Ramos (cell line): ENCODE results near the gene OXCT2.
"Not testable (repeated sequence)": the region's sequence is repeated elsewhere in the genome, so short reads cannot be mapped to it uniquely, and the experiment has no call there.

ENCODE experiments used
- in situ Hi-C: fragments of 300-500 bp; cut with MboI; formaldehyde crosslinking; loops from one replicate; pipeline ENCODE4 v1.14.3; 2022; ENCODE audit warnings: low sequenced_read_pairs; ENCODE audit not compliant: unreplicated experiment

The OXCT2 gene

GRCh38 chr1:39771022-39771532 lies at the start of gene OXCT2:
TSS of gene OXCT2 (minus strand) at chr1:39771348. CDS start at chr1:39771255, 93 bp downstream.
- in situ Hi-C loops, result not testable (repeated sequence)

- in situ Hi-C loops, result loop anchor here (10.0 kb wide), 1 partner anchor 216 kb away; no protein-coding TSS in a partner anchor
Measured at GRCh38 chr1:39819091-39819812, 48.1 kb upstream of the OXCT2 start.

GRCh38 chr1:39818482-39818881 lies 47.3 kb upstream of the OXCT2 start:
- in situ Hi-C loops, result loop anchor here (10.0 kb wide), 1 partner anchor 216 kb away; no protein-coding TSS in a partner anchor

GRCh38 chr1:39817091-39817932 lies 46.2 kb upstream of the OXCT2 start:
- in situ Hi-C loops, result loop anchor here (10.0 kb wide), 1 partner anchor 217 kb away; no protein-coding TSS in a partner anchor

- in situ Hi-C loops, result loop anchor here (10.0 kb wide), 1 partner anchor 218 kb away; no protein-coding TSS in a partner anchor
Measured at GRCh38 chr1:39816415-39817090, 45.4 kb upstream of the OXCT2 start.

GRCh38 chr1:39812913-39813312 lies 41.8 kb upstream of the OXCT2 start:
- in situ Hi-C loops, result loop anchor here (5.0 to 10.0 kb wide), 2 partner anchors 84 to 222 kb away; no protein-coding TSS in a partner anchor

GRCh38 chr1:39808784-39809517 lies 37.8 kb upstream of the OXCT2 start:
- in situ Hi-C loops, result no loop called here

- in situ Hi-C loops, result no loop called here
Measured at GRCh38 chr1:39805385-39805784, 34.2 kb upstream of the OXCT2 start.

- in situ Hi-C loops, result no loop called here
Measured at GRCh38 chr1:39802496-39803260, 31.5 kb upstream of the OXCT2 start.

GRCh38 chr1:39800471-39800835 lies 29.3 kb upstream of the OXCT2 start:
- in situ Hi-C loops, result no loop called here

GRCh38 chr1:39799770-39800470 lies 28.8 kb upstream of the OXCT2 start:
- in situ Hi-C loops, result loop anchor here (10.0 kb wide), 1 partner anchor 195 kb away; no protein-coding TSS in a partner anchor

GRCh38 chr1:39798859-39799769 lies 28.0 kb upstream of the OXCT2 start:
- in situ Hi-C loops, result loop anchor here (10.0 kb wide), 1 partner anchor 194 kb away; no protein-coding TSS in a partner anchor

GRCh38 chr1:39795651-39796050 lies 24.5 kb upstream of the OXCT2 start:
- in situ Hi-C loops, result loop anchor here (10.0 kb wide), 1 partner anchor 191 kb away; no protein-coding TSS in a partner anchor

- in situ Hi-C loops, result loop anchor here (10.0 kb wide), 1 partner anchor 187 kb away; no protein-coding TSS in a partner anchor
Measured at GRCh38 chr1:39791838-39792237, 20.7 kb upstream of the OXCT2 start.

GRCh38 chr1:39789571-39790110 lies 18.5 kb upstream of the OXCT2 start:
- in situ Hi-C loops, result loop anchor here (10.0 kb wide), 1 partner anchor 185 kb away; no protein-coding TSS in a partner anchor

- in situ Hi-C loops, result no loop called here
Measured at GRCh38 chr1:39788758-39789570, 17.8 kb upstream of the OXCT2 start, which contains the start of gene BMP8B. TSS of gene BMP8B (minus strand) at chr1:39788865. CDS start at chr1:39788485, 380 bp downstream.
